Measurements from ENCODE around the gene LEMD3. TPM values are rescaled to one million over a fixed set of nuclear protein-coding genes. Genes with fewer than 3 reads are reported as not detected.

The LEMD3 gene
- total RNA-seq, 1 experiment from 2014 or later: 28.4 TPM

GRCh38 chr12:65278576-65279368 is 109.4 kb downstream of the LEMD3 start, which contains the start of gene MSRB3:
Gene MSRB3 (plus strand): TSS chr12:65278683. CDS start chr12:65308580, 29,897 bp downstream.
- CTCF ChIA-PET: no interaction called here
- H3K4me1 ChIP-seq (ENCODE audit: insufficient read depth, low read length, poor library complexity, severe bottlenecking): no peaks in the 10 kb centered on the region

GRCh38 chr12:65279369-65280112 is 110.2 kb downstream of the LEMD3 start:
- POLR2A ChIA-PET (ENCODE audit: low non-redundant PET): no interaction called here
- intact Hi-C loops (cut with micrococcal nuclease; ENCODE audit: unreplicated experiment): loop anchor here (10.0 kb wide), 1 partner anchor 385 kb away; no protein-coding TSS in a partner anchor
- H3K27ac ChIP-seq (ENCODE audit: low read depth, low read length, poor library complexity, severe bottlenecking): no peak overlapping the region
- TF ChIP-seq CTCF (conservative IDR thresholded peaks at IDR 0.05; ENCODE audit: low read depth, low read length): no peak
- no peak for TF ChIP-seq EZH2 (IDR thresholded peaks at IDR 0.05; ENCODE audit: borderline replicate concordance, low read depth, low read length, poor library complexity, severe bottlenecking)
- H3K4me3 ChIP-seq (ENCODE audit: low read depth, low read length, poor library complexity, severe bottlenecking): peak overlapping the region; percentile 68
- H3K27me3 ChIP-seq (replicated peaks; ENCODE audit: insufficient read depth, low read depth, low read length, poor library complexity): no peaks in the 10 kb centered on the region
- H3K36me3 ChIP-seq (ENCODE audit: insufficient read depth, low read length, poor library complexity, severe bottlenecking): no peaks in the 10 kb centered on the region
- no peaks in the 10 kb centered on the region for H3K4me1 ChIP-seq (ENCODE audit: insufficient read depth, low read length, poor library complexity, severe bottlenecking)
- CTCF ChIA-PET: no interaction called here
- BruUV-seq (replicated peaks): no TSS peak
- peak; percentile 30 for DNase-seq (ENCODE audit: low spot score)
- no peaks in the 10 kb centered on the region for H3K9me3 ChIP-seq (ENCODE audit: low read depth, low read length, poor library complexity, severe bottlenecking)

More at GRCh38 chr12:65278576-65279368, 109.4 kb downstream of the LEMD3 start, which contains the start of gene MSRB3:
- Histone ChIP-seq H3K27ac (ENCODE audit: low read depth, low read length, poor library complexity, severe bottlenecking) (no peak within 1 kb of the TSS), H3K4me3 (ENCODE audit: low read depth, low read length, poor library complexity, severe bottlenecking) (peak within 1 kb of the TSS; percentile 68), H3K27me3 (replicated peaks; ENCODE audit: insufficient read depth, low read depth, low read length, poor library complexity) (no peaks in the 10 kb centered on the region), H3K36me3 (ENCODE audit: insufficient read depth, low read length, poor library complexity, severe bottlenecking) (no peaks in the 10 kb centered on the region), H3K9me3 (ENCODE audit: low read depth, low read length, poor library complexity, severe bottlenecking) (no peaks in the 10 kb centered on the region)
- POLR2A ChIA-PET (ENCODE audit: low non-redundant PET): no interaction called here
- DNase-seq (ENCODE audit: low spot score): peak; percentile 56
- BruUV-seq (replicated peaks): no TSS peak
- 0 out of 2 replicates have a peak, but pooled peaks have one; percentile 14 for TF ChIP-seq CTCF (conservative IDR thresholded peaks at IDR 0.05; ENCODE audit: low read depth, low read length)
- TF ChIP-seq EZH2 (IDR thresholded peaks at IDR 0.05; ENCODE audit: borderline replicate concordance, low read depth, low read length, poor library complexity, severe bottlenecking): no peak
- intact Hi-C loops (cut with micrococcal nuclease; ENCODE audit: unreplicated experiment): no loop called here

- no peaks in the 10 kb centered on the region for H3K27me3 ChIP-seq (replicated peaks; ENCODE audit: insufficient read depth, low read depth, low read length, poor library complexity)
- H3K4me3 ChIP-seq (ENCODE audit: low read depth, low read length, poor library complexity, severe bottlenecking): no peak overlapping the region
- no peak for TF ChIP-seq CTCF (conservative IDR thresholded peaks at IDR 0.05; ENCODE audit: low read depth, low read length)
- CTCF ChIA-PET: no interaction called here
- H3K27ac ChIP-seq (ENCODE audit: low read depth, low read length, poor library complexity, severe bottlenecking): no peak overlapping the region
- no peaks in the 10 kb centered on the region for H3K36me3 ChIP-seq (ENCODE audit: insufficient read depth, low read length, poor library complexity, severe bottlenecking)
- POLR2A ChIA-PET (ENCODE audit: low non-redundant PET): no interaction called here
- H3K4me1 ChIP-seq (ENCODE audit: insufficient read depth, low read length, poor library complexity, severe bottlenecking): no peaks in the 10 kb centered on the region
- no peak for DNase-seq (ENCODE audit: low spot score)
- H3K9me3 ChIP-seq (ENCODE audit: low read depth, low read length, poor library complexity, severe bottlenecking): no peaks in the 10 kb centered on the region
- intact Hi-C loops (cut with micrococcal nuclease; ENCODE audit: unreplicated experiment): loop anchor here (10.0 kb wide), 1 partner anchor 386 kb away; no protein-coding TSS in a partner anchor
- no TSS peak for BruUV-seq (replicated peaks)
Observed at GRCh38 chr12:65280306-65280705, 110.9 kb downstream of the LEMD3 start.

Measured in A673 (cell line).